GM21381 (cell line): ENCODE measurements around the gene TMEM176A.

Source experiments
- ATAC-seq: cut with Tn5 transposase; IDR thresholded peaks from one replicate; pipeline ENCODE4 v1.9.1; 2021; ENCODE audit warnings: mild to moderate bottlenecking, moderate library complexity; ENCODE audit not compliant: unreplicated experiment

TMEM176A gene

GRCh38 chr7:150787321-150788281, 13.0 kb upstream of the TMEM176A start:
- ATAC-seq, result no peak

- ATAC-seq, result no peak
Measured at GRCh38 chr7:150788474-150789269, 11.9 kb upstream of the TMEM176A start.

- no peak for ATAC-seq
Measured at GRCh38 chr7:150790416-150791075, 10.0 kb upstream of the TMEM176A start.

DNA sequence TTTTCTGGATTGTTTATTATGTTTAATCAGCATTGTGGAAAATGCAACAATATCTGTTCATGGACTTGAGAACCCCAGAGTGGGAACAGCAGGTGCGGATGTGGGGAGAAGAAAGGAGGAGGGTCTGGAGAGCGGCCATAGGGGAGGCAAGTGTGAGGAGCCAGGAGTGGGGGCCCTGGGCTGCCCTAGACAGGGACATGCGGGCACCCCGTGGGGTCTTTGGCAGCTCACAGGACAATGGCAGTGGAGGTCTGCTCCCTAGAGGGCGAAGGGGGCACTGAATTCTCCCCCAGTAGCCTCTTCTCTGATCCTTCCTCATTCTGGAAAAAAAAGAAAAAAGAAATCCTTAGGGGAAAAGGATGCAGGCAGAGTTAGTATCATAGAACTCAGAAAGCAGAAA, 9.3 kb upstream of the TMEM176A start:
- no peak for ATAC-seq

DNA sequence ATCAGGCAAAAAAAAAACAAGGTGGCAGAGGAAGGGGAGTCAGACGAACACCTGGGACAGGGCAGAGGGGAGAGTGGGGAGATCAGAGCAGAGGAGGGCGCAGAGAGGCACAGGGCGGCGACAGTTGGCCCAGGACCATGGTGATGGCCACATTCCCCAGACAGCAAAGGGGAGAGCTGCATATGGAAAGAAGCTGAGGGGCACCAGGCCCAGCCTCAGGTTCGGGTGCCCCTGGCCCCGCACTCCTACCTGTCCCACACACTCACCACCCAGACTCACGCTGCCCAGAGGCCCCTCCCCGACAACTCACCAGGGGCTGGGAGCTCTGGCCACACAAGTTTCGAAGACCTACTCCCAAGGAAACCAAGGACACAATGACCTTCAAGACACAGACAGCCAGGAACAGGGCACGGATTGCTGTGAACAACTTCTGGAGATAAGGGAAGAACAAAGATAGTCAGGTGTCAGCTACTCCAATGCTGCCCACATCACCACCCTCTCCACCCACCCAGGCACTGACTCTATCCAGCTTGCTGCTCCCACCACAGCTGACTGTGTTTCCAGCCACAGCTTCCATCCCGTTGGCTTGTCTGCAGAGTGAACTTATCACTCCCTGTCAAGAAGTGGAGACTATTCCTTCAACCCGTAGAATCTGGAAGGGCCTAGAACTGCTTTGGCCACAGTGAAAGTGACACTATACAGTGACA, 8.7 kb upstream of the TMEM176A start:
- no peak for ATAC-seq

DNA sequence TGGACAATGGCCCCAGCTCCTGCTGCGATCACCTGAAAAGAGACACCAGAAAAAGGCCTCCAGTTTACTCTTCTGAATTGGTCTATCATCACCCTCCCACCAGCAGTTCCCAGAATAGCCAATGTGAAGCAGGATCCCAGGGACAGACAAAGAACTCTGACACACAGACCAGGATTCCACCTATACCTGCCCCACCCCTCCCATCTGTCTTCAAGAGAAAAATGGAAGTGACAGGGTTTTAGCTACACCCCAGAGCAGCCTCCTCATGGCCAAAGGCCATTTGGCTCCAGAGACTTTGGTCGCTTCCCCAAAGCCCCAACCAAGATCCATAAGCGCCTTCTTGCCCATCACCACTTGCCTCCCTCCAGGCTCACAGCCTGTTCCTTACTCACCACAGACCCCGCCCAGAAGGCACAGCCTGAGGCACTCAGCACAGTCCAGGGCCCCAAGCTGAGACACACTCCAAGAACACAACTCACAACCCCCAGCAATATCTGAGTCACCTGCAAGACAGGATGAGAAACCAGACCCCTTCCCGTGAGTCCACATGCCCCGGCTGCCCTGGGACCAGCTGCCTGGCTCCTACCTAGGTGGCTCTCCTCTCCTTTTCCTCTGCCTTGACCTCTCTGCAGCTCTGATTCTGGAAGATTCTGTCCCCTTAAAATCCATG, 6.9 kb upstream of the TMEM176A start:
- ATAC-seq, result no peak

DNA sequence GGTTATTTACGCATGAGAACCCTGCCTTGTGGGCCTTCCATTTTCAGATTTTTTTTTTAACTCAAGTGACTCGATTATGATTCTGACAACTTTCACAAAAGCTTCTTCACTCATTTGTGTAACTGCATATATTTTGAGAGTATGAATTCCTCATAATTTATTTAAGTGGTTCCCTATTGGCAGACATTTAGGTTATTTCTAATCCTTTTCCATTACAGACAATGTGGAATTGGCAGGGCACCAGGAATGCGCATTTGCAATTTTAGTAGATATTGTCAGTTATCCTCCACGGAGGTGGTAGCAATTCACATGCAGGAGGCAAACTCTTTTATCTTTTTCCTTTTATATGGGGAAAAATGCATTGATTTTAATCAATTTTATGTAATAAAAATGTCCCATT, 2.9 kb upstream of the TMEM176A start:
- ATAC-seq, result no peak

DNA sequence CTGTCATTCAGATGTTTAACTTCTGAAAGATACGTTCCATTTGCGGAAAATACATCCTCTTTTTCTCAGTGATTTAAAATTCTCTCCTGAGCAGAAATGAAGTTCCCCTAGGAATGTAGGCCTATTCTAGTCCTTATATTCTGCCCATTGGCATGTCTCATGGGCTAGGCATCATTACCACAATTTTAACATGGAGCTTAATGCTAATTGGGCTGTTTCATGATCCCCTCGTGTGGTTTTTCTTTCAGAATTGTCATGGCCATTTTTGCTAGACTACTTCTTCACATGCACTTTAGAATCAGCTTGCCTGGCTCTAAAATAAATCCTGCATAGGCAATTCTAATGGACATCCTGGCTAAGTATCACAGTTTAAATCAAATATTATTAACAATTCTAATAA, 1.4 kb upstream of the TMEM176A start:
- ATAC-seq, result no peak

DNA sequence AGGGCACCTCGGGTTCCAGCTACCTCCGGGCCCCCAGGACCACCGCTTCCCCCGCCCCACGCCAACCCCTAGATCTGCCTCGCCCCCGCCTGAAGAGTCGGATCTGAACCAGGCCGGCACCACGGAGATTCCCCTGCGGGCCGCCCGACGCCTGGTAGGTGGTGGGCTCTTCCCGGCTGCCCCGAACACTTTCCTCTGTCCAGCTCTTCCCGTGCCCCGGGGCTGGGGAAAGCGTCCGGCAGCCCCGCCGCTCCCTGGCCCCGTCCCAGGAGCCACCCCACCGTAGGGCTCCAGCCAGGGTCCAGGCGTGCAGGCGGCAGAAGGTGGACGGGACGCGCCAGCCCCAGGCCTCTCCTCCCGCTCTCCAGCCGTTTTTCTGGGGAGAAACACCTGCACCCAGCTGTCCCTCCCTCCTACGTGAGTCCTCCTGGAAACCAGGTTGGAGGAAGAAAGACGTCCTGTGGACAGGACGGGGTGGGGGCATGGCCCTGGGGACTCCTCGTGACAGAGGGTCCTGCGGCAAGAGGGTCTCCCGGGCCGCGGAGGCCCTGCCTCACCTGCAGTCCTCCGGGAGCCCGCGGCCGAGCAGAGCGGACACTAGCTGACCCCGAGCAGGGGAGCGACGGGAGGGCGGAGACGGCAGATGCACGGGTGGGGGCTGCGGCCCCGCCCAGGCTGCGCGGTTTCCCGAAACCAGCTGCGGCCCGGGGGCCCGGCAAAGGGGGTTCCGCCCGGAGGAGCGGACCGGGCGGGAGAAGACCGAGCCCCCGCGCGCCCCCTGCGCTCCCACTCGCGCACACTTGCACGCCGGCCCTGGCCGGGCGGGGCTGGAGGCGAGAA, 608 bp upstream of the TMEM176A start, which contains the start of gene TMEM176B:
TSS of gene TMEM176B (minus strand) at position 624 of the 840 bp plus-strand sequence. CDS start 3,795 bp downstream, outside the sequence.
- no peak for ATAC-seq

DNA sequence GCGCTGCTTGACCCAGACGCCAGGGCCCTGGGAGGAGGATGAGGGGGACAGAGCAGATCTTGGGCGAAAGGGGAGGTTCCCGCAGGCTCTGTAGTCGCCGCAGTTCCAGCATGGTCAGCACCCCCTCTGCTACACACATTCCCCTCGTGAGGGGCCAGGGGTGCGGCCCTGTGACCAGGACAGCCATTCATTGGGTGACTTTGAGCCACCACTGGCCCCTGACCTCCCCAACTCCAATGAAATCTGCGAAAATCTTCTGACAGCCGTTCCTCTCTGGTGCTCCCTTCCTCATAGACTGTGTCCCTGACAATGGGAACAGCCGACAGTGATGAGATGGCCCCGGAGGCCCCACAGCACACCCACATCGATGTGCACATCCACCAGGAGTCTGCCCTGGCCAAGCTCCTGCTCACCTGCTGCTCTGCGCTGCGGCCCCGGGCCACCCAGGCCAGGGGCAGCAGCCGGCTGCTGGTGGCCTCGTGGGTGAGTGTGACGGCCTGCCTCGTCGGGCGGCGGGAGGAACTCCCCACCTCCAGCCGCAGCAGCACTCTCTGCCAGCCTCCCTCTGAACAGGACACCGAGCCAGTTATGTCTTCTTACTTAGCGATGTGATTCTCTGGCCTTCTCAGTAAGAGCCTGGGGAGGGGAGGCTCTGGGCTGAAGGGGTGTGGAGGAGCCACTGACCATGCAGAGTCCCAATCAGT, 825 bp downstream of the TMEM176A start:
- no peak for ATAC-seq

- no peak for ATAC-seq
Measured at GRCh38 chr7:150801946-150802771, 1.6 kb downstream of the TMEM176A start.

- ATAC-seq, result no peak
Measured at GRCh38 chr7:150803161-150803860, 2.7 kb downstream of the TMEM176A start.

DNA sequence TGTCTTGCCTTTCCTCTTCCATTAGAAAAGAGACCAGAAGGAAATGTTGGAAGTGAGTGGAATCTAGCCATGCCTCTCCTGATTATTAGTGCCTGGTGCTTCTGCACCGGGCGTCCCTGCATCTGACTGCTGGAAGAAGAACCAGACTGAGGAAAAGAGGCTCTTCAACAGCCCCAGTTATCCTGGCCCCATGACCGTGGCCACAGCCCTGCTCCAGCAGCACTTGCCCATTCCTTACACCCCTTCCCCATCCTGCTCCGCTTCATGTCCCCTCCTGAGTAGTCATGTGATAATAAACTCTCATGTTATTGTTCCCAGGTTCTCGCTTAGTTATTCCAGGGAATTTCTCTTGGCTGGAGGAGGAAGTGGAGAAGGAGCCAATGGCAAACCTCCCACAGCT, 4.2 kb downstream of the TMEM176A start:
- no peak for ATAC-seq

DNA sequence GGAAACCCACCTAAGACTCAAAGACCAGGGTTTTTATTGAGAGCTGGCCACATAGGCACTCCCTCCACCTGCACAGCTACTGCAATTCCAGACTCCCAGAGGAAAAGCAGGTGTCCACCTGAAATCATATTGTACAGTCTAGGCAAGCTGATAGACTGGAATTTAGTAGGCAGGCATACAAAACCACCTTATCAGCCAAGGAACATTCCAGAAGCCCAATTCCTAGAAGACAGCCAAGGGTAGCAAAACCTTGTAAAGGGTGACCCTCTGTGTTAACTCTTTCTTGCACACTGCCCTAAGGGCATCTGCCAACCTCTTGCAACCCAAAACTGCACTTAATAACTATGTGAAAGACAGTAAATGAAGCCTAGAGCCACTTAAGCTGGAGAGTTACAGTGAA, 5.3 kb downstream of the TMEM176A start:
- ATAC-seq, result no peak

DNA sequence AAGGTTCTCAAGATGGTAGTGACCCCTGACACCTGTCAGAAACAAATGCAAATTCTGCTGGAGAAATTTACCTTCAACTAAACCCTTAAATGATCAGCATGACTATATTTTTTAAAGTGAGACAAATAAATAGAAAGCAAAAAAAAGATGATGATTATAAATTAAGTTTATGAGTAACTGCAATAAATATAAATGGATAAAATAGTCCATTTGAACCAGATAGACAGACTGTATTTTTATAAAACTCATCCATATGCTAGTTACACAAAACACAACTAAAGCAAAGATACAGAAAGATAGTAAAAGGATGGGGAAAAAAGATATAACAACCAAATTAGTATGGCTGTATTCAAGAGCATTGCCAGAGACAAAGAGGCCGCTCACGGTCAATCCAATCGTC, 5.9 kb downstream of the TMEM176A start:
- ATAC-seq, result no peak

GRCh38 chr7:150806863-150807262, 6.3 kb downstream of the TMEM176A start:
- ATAC-seq, result no peak
